ENCODE results near the gene DARS2.

The DARS2 gene

DNA sequence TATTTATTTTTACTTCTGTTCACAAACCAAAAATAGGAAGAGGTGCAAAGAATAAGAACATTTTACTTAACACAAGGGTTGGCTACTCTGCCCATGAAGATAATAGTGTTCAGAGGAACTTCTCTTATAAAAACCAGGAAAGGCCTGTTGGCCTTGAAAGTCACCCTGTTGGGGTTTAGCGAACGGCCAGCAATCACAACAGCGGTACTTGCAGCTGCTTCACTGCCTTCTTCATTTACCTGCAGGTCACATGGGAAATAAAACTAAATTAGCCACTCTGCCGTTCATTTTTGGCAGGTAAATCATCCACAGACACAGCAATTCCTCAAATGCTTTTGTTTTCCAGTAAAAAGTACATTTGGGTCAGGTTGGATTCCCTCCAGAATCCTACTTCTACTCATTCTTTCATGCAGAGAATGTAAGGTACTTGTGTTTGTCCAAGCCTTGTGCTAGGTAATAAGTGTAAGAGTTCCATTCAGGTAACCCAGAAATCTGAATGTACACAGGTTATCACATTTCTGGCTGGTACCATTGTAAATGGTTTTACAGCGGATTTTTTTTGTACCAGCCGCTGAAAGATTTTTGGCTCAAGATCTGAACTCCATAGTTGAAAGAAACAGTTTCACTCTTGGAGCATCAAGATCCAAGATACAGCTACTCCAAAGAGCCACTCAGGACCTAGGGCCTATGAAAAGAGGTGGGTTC lies 79.5 kb downstream of the DARS2 start:
- Histone ChIP-seq H3K36me3 (ENCODE audit: control insufficient read depth, insufficient read depth, low read length) (no peaks in the 10 kb centered on the region), H3K9ac (ENCODE audit: low read length) (no peak overlapping the region), H3K27ac (ENCODE audit: low read depth, low read length) (no peak overlapping the region), H3K27me3 (ENCODE audit: control insufficient read depth, insufficient read depth, low read length) (no peaks in the 10 kb centered on the region), H3K4me1 (ENCODE audit: control insufficient read depth, insufficient read depth, low read length) (no peaks in the 10 kb centered on the region), H3K4me3 (ENCODE audit: low read length) (no peak overlapping the region)
